ENCODE measurements around the gene KRTAP9-6. TPM values are rescaled to one million over a fixed set of nuclear protein-coding genes. Genes with fewer than 3 reads are reported as not detected.
"Not testable (repeated sequence)": the region's sequence is repeated elsewhere in the genome, so short reads cannot be mapped to it uniquely, and the experiment has no call there.

The KRTAP9-6 gene
- total RNA-seq, 1 experiment from 2014 or later = not detected

DNA sequence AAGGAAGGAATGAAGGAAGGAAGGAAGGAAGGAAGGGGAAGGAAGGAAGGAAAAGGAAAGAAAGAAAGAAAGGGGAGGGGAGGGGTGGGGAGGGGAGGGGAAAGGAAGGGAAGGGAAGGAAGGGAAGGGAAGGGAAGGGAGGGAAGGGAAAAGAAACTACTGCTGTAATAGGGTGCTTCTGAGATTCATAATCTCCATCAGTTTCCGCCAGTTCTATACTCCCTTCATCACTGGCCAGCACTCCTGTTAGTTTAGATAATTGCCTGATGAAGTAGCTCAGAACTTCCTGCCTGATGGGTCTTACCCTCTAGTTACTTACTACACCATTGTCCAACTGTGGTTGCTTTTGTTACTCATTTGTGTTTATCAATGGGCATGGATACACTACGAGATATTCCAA, 2.0 kb upstream of the KRTAP9-6 start:
- in situ Hi-C loops (cut with HindIII; ENCODE audit: low pct_unique_long_range_greater_than_20kb, low sequenced_read_pairs) = no loop called here
- no peak for DNase-seq (ENCODE audit: low read depth)

DNA sequence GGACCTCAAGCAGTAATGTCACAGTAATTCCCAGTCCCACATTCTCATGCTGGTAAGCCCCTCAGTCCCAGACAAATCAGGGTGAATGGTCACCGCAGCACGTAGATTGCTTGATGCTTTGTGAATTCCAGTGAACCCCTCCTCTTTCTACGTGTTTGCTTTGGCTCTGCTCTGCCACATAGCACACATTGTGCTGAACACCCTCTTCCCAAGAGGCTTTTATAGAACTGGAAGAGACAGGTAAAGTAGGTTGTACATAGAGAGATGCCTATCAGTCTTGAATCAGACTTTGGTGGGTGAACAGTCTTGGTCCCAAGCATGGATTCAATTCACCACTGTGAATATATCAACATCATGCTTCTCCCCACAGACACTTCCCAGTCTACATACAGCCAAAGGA, 579 bp upstream of the KRTAP9-6 start:
- in situ Hi-C loops (cut with HindIII; ENCODE audit: low pct_unique_long_range_greater_than_20kb, low sequenced_read_pairs) = no loop called here

DNA sequence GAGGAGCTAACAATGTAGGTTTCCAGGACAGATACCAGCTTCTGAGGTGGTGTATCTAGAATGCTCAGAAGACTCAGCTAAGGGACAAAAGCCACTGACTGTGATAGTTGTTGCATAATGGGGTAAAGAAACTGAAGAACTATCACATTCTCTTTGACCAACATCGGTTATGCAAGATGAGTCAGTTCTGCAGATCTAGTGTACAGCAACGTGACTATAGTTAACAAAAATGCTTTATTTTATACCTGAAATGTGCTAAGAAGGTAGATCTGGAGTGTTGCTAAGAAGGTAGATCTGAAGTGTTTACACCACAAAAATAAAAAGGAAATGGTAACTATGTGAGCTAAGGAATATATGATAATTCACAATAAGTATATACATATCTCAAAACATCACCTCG, 2.5 kb downstream of the KRTAP9-6 start:
- in situ Hi-C loops (cut with HindIII; ENCODE audit: low pct_unique_long_range_greater_than_20kb, low sequenced_read_pairs) = no loop called here
- DNase-seq (ENCODE audit: low read depth) = no peak

More for the DNA sequence above, 579 bp upstream of the KRTAP9-6 start:
- no peak for DNase-seq (ENCODE audit: low read depth)

DNA sequence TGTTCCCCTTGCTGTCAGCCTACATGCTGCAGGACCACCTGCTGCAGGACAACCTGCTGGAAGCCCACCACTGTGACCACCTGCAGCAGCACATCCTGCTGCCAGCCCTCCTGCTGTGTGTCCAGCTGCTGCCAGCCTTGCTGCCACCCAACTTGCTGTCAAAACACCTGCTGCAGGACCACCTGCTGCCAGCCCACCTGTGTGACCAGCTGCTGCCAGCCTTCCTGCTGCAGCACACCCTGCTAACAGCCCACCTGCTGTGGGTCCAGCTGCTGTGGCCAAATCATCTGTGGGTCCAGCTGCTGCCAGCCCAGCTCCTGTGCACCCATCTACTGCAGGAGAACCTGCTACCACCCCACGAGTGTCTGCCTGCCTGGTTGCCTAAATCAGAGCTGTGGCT, 6.1 kb downstream of the KRTAP9-6 start:
- DNase-seq (ENCODE audit: low read depth); in situ Hi-C loops (cut with HindIII; ENCODE audit: low pct_unique_long_range_greater_than_20kb, low sequenced_read_pairs): not testable (repeated sequence)

DNA sequence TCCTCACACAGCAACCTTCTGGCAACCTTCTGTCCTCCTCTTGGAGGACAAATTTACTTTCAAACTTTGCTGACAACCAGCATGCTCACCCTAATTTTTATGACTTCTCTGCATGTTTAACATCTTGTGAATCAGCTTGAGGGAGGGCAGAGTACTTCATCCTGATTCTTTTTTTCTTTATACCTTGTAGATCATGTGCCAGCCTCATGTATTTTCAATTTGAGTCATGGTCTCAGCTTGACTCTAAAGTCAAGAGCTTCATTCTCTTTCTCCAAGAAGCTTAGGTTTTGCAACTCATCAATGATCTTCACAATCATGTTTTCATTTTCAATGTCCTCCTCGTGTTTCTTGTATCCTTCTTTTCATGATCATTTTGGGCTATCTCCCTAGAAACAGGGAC, 6.7 kb downstream of the KRTAP9-6 start:
- in situ Hi-C loops (cut with HindIII; ENCODE audit: low pct_unique_long_range_greater_than_20kb, low sequenced_read_pairs) = no loop called here

DNA sequence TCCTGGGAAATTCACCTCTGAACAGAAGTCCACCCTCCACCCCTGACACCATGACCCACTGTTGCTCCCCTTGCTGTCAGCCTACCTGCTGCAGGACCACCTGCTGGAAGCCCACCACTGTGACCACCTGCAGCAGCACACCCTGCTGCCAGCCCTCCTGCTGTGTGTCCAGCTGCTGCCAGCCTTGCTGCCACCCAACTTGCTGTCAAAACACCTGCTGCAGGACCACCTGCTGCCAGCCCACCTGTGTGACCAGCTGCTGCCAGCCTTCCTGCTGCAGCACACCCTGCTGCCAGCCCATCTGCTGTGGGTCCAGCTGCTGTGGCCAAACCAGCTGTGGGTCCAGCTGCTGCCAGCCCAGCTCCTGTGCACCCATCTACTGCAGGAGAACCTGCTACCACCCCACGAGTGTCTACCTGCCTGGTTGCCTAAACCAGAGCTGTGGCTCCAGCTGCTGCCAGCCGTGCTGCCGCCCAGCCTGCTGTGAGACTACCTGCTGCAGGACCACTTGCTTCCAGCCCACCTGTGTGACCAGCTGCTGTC, 10.5 kb downstream of the KRTAP9-6 start, which contains the start of gene KRTAP9-7:
TSS of gene KRTAP9-7 (plus strand) at position 51 of the 543 bp plus-strand sequence. CDS start at position 51, 0 bp downstream.
- DNase-seq (ENCODE audit: low read depth); in situ Hi-C loops (cut with HindIII; ENCODE audit: low pct_unique_long_range_greater_than_20kb, low sequenced_read_pairs): not testable (repeated sequence)

More for the DNA sequence above, 6.7 kb downstream of the KRTAP9-6 start:
- no peak for DNase-seq (ENCODE audit: low read depth)

DNA sequence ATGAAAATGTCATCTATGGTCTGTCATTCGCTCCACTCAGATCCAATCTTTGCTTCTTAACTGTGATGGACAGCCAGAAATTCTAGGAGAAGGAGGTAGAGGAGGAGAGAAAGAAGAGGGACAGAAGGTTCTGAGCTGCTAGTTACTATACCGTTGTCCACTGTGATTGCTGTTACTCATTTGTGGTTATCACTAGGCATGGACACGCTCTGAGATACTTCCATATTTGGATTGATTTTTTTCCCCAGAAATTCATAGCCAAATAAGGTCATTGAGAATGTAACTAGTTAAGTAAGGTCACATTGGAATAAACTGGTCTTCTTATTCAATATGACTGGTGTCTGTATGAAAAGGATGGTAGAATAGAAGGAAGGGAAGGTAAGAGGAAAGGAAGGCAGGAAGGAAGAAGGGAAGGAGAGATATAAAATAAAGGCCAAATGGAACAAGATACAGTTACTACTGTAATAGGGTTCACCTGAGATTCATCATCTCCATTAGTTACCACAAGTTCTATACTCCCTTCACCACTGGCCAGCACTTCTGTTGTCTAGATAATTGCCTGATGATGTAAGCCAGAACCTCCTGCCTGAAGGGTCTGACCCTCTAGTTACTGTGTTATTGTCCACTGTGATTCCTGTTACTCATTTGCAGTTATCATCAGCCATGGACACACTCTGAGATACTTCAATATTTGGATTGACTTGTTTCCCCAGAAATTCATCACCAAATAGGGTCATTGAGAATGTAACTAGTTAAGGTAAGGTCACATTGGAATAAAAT, 13.2 kb downstream of the KRTAP9-6 start:
- no peak for DNase-seq (ENCODE audit: low read depth)
- in situ Hi-C loops (cut with HindIII; ENCODE audit: low pct_unique_long_range_greater_than_20kb, low sequenced_read_pairs) = no loop called here

DNA sequence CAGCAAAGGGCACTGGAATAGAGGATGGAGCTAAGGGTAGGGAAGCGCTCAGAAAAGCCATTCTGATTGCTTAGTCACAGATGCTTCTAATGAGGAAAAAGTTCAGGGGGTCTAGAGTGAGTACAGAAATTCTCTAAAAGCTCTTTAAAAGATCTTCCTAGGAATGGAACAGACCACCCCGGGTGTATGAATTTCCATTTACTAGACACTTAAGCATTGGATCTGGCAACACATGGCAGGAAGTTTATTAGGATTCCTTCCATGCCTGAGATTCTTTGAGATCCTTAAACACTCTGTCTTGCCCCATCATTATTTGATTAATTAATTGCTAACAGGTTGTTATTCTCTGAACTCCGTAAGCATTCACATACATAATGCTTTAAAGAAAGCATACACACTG, 18.9 kb downstream of the KRTAP9-6 start:
- no peak for DNase-seq (ENCODE audit: low read depth)
- in situ Hi-C loops (cut with HindIII; ENCODE audit: low pct_unique_long_range_greater_than_20kb, low sequenced_read_pairs) = no loop called here

DNA sequence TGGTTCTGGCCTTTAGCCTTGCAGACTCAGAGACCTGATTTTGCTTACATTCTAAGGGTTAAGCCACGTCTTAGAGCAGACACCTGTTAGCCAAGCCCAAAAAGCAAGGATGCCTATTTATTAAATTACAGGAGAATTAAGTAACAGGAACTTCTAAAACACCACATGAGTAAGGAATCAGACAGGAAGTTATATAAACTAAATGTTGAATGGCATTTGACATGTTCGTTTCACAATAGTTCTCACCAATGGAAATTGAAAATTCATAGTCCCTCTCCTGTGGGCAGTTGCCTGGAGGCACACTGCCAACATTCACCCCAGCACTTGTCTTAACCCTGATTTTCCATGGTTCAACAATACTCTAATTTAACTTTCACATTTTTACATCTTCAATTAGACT, 19.4 kb downstream of the KRTAP9-6 start:
- no peak for DNase-seq (ENCODE audit: low read depth)
- in situ Hi-C loops (cut with HindIII; ENCODE audit: low pct_unique_long_range_greater_than_20kb, low sequenced_read_pairs) = no loop called here

DNA sequence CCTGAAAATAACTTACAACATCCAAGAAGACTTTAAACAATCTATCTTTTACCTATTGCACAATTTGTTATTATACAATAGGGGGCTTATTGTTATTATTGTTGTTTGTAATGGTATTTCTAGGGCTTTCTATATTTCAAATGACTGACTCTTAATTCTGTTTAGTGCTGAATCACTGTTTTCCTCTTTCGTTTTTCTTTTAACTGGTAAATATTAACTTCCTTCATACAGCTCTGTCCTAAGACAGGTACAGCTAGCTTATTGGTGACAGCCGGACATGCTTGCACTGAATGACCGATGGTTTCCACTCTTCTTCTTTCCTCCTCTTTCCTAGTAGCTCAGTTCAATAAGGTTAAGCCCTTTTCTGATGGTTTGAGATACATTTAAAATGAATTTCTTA, 21.9 kb downstream of the KRTAP9-6 start:
- in situ Hi-C loops (cut with HindIII; ENCODE audit: low pct_unique_long_range_greater_than_20kb, low sequenced_read_pairs) = no loop called here
- DNase-seq (ENCODE audit: low read depth) = peak; percentile 38

DNA sequence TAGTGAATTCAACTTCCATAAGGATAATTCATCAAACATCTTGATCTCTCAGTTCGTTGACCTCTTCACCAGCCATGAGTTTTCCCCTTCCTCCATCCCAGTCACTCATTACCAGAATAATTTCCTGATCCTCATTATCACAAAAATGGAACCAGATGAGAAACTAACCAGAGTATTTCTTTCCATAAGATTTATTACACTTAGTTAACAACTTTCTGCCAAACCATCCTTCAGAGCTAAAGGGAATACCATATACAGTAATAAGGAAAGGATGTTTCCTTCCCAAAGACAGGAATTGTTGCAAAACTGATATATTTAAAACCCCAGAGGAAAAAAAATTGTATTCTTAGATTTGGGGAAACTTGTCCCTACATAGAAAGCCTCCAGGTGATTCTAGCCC, 28.8 kb downstream of the KRTAP9-6 start:
- DNase-seq (ENCODE audit: low read depth) = no peak
- in situ Hi-C loops (cut with HindIII; ENCODE audit: low pct_unique_long_range_greater_than_20kb, low sequenced_read_pairs) = no loop called here

DNA sequence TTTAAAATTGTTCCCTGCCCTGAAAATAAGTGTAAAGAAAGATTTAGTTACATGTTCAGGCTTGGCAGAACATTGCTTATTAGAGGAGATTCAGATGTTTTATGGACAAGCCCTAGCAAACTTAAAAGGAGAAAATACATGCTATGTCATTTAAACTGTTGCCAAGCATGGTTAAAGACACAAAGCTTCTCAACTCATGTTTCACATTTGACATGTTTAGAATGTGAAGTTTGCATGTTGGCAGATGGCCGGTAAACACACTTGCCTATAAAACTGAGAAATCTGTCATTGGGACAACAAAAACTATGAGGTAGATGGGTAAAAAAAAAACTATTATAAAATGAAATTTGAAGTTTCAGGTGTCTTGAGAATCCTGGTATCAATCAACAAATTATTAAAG, 31.7 kb downstream of the KRTAP9-6 start:
- in situ Hi-C loops (cut with HindIII; ENCODE audit: low pct_unique_long_range_greater_than_20kb, low sequenced_read_pairs) = no loop called here
- DNase-seq (ENCODE audit: low read depth) = no peak

DNA sequence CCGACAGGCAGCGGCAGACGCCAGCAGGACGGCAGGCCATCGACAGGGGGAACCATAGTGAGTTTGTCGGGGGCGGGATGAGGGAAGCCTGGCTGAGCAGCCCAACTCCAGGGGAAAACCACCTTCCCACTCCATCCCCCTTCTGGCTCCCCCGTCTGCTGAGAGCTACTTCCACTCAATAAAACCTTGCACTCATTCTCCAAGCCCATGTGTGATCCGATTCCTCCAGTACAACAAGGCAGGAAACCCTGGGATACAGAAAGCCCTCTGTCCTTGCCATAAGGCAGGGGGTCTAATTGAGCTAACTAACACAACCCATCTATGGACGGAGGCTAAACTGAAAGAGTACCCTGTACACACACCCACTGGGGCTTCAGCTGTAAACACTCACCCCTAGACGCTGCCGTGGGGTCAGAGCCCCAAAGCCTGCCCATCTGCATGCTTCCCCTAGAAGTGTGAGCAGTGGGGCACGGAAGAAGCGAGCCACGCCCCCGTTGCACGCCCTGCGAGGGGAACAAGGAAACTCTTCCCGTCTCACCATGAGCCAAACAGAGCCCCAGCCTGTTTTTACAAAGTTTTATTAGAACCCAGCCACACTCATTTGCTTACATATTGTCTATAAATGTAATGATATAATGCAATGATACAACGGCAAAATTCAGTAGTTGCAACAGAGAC, 33.4 kb downstream of the KRTAP9-6 start:
- in situ Hi-C loops (cut with HindIII; ENCODE audit: low pct_unique_long_range_greater_than_20kb, low sequenced_read_pairs) = no loop called here
- no peak for DNase-seq (ENCODE audit: low read depth)

DNA sequence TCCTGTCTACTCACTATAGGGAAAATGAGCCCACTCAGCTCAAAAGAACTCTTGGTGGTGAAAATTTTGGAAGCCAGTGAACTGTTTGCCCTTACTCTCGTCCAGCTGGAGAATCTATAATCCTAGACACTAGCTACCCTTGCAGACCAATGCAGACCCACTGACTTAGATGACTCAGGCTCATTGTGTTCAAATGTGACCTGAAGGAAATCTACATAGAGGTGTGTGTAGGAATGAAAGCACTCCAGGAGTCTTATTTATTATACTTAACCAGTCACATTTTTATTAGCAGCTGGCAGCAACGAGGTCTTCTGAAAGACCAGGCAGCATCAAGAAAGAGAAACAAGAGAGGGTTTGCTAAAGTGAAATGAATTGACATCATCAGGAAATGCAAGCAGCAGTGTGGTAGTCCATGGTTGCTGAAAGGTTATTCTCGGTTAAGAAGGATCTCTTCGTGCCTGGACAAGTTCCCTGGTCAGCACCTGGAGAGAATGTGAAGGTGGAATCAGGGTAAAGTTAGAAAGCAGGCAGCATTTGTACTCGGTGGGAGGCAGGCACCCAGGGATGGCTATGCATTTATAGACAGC, 36.1 kb downstream of the KRTAP9-6 start:
- no peak for DNase-seq (ENCODE audit: low read depth)
- in situ Hi-C loops (cut with HindIII; ENCODE audit: low pct_unique_long_range_greater_than_20kb, low sequenced_read_pairs) = no loop called here

DNA sequence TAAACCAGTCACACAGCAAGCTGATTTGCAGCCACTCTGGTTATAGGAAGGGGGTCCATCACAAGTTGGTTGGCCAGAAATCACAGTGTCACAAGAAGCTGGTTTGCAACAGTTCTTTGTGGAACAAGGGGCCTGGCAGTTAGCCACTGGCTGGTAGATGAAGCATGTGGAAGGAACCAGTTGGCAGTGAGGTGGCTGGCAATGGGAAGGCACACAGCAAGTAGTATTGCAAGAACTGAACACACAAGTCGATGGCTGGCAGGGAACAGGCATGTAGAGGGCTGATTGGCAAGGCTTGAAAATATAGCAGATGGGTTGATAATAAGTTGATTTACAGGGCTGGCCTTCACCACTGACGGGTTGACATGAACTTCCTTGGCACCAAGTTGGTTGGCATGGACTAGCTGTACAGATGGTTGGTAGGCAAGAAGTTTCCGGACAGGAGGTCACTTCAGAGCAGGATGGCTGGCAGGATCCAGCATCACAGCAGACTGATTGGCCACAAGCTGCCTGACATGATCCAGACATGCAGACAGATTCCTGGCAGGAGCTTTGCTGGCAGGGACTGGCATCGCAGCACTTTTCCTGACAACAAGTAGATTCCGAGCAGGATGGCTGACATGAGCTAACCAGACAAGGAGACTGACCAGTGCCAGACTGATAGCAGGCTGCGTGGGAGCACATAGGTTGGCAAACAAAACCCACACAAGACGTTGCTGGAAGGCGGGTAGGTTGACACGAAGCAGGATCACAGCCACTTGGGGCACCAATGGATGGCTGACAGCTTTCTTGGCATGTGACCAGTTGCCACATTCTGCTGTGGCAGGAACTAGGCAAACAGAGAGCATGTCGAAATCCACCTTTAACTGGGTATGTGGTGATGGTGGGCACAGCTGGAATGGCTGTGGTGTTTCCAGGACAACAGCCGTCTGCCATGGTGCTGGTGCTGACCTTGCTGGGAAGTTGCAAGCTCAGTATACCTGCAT, 37.0 kb downstream of the KRTAP9-6 start, which contains the start of gene KRTAP29-1:
TSS of gene KRTAP29-1 (minus strand) at position 936 of the 986 bp plus-strand sequence. CDS start at position 936, 0 bp downstream.
- DNase-seq (ENCODE audit: low read depth) = no peak
- in situ Hi-C loops (cut with HindIII; ENCODE audit: low pct_unique_long_range_greater_than_20kb, low sequenced_read_pairs) = no loop called here

DNA sequence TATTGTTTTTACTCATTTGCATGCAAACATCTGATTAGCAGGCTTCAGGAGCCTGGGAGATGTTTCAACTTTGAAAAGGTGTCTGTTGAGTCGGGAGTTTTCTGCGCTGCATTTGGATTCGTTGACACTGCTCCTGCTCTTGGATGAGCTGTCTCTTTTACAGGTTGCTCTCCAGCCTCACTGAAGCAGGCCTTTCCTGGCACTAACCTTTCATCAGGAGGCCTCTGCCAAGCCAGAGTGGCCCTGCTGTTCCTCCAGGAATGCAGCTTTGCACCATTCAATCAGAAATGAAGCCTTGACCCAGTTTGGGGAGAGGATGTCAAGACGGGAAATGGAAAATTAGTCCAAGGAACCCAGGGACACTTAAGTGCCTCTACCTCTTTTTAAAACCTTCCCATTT, 37.8 kb downstream of the KRTAP9-6 start:
- in situ Hi-C loops (cut with HindIII; ENCODE audit: low pct_unique_long_range_greater_than_20kb, low sequenced_read_pairs) = no loop called here
- no peak for DNase-seq (ENCODE audit: low read depth)

DNA sequence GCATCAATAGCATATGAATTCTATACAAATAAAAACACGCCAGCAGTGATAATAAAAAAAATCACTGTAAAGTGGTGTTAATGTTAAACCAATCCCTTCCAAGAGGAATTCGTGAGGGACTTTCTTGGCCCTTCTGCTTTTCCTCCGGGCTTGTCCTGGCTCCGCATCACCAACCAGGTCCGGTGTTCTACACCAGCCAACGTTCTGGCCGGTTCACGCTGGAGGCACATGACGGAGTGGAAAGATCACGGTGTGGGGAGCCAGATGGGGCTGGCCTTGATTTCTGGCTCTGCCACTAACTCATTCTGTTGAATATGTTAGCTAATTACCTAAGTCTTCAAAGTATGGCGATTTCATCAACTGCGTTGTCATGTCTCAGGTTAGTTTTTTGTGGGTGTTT, 38.9 kb downstream of the KRTAP9-6 start:
- in situ Hi-C loops (cut with HindIII; ENCODE audit: low pct_unique_long_range_greater_than_20kb, low sequenced_read_pairs) = no loop called here
- DNase-seq (ENCODE audit: low read depth) = no peak

DNA sequence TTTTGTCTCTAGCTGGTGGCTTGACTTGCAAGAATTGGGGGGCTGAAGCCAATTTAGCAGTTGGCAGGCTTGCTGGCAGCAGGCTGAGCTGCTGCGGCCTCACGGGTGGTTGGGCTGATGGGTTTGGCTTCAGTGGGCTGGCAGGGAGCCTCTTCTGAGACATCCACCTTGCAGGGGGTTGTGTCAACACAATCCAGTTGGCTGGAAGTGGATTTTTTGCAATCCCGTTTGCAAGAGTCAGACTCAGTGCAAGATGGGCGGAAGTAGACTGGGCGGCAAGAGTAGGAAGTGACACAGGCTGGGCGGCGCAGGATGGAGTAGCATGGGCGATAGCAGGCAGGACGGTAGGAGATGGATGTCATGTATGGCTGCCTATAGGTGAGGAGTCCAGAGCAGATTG, 42.5 kb downstream of the KRTAP9-6 start:
- in situ Hi-C loops (cut with HindIII; ENCODE audit: low pct_unique_long_range_greater_than_20kb, low sequenced_read_pairs) = no loop called here
- no peak for DNase-seq (ENCODE audit: low read depth)
